ENCODE data around the gene FERMT3.

Gene FERMT3

DNA sequence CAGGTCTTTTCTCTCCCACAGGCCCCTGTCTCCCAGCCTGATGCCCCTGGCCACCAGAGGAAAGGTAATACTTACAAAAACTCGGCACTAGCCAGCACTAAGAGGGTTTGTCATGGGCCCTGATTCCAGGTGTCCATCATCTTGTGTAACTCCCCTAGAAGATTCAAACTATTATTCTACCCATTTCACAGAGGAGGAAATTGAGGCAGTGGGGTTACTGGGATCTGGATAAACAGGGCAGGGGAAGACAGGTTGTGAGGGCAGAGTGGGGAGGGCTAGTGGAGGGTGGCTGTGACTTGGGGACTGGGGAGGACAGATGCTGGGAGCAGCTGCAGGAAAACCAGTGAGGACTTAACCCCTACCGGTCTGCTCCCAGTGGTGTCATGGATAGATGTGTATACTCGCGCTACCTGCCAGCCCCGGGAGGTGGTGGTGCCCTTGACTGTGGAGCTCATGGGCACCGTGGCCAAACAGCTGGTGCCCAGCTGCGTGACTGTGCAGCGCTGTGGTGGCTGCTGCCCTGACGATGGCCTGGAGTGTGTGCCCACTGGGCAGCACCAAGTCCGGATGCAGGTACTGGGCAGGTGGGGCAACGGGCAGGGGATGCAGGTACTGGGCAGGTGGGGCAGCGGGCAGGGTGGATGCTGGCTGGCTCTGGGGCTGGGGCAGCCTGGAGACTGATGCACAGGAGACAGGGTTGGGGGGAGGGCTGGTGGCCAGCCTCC is 29.1 kb downstream of the FERMT3 start:
- peaks cover 18% of the 10 kb centered on the region for H3K79me2 ChIP-seq (ENCODE audit: insufficient read depth, low read length)
- TF ChIP-seq EZH2 (IDR thresholded peaks at IDR 0.05; ENCODE audit: borderline replicate concordance, low read depth, low read length, severe bottlenecking), result no peak
- TF ChIP-seq, protein P1, sequence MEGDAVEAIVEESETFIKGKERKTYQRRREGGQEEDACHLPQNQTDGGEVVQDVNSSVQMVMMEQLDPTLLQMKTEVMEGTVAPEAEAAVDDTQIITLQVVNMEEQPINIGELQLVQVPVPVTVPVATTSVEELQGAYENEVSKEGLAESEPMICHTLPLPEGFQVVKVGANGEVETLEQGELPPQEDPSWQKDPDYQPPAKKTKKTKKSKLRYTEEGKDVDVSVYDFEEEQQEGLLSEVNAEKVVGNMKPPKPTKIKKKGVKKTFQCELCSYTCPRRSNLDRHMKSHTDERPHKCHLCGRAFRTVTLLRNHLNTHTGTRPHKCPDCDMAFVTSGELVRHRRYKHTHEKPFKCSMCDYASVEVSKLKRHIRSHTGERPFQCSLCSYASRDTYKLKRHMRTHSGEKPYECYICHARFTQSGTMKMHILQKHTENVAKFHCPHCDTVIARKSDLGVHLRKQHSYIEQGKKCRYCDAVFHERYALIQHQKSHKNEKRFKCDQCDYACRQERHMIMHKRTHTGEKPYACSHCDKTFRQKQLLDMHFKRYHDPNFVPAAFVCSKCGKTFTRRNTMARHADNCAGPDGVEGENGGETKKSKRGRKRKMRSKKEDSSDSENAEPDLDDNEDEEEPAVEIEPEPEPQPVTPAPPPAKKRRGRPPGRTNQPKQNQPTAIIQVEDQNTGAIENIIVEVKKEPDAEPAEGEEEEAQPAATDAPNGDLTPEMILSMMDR (IDR thresholded peaks at IDR 0.05; ENCODE audit: borderline replicate concordance, extremely low read depth, low read length, poor library complexity, severe bottlenecking), result no peak
- no peak overlapping the region for H2AFZ ChIP-seq (ENCODE audit: low read depth, low read length)
- ATAC-seq (ENCODE audit: insufficient read depth, low read depth), result no peak
- no peaks in the 10 kb centered on the region for H3K27me3 ChIP-seq (ENCODE audit: insufficient read depth, low read length, poor library complexity)
- H3K4me2 ChIP-seq (ENCODE audit: insufficient read depth, low read length), result peak overlapping the region; percentile 99
- peaks cover 61% of the 10 kb centered on the region for H3K4me1 ChIP-seq (ENCODE audit: insufficient read depth, low read length)
- peak overlapping the region; percentile 74 for H3K27ac ChIP-seq (ENCODE audit: low read length)
- peaks cover 13% of the 10 kb centered on the region for H4K20me1 ChIP-seq (ENCODE audit: insufficient read depth, low read length)
- no peak for DNase-seq
- peak overlapping the region; percentile 57 to 88; a peak in 3 of 4 replicates for H3K4me3 ChIP-seq (ENCODE audit: low read depth in 1 of 2, low read length in 2 of 2)
- peak overlapping the region; percentile 71 for H3K9ac ChIP-seq (ENCODE audit: low read depth, low read length)
- no peaks in the 10 kb centered on the region for H3K9me3 ChIP-seq (ENCODE audit: insufficient read depth, low read length, severe bottlenecking)
- H3K36me3 ChIP-seq (ENCODE audit: insufficient read depth, low read length), result peaks cover 37% of the 10 kb centered on the region

DNA sequence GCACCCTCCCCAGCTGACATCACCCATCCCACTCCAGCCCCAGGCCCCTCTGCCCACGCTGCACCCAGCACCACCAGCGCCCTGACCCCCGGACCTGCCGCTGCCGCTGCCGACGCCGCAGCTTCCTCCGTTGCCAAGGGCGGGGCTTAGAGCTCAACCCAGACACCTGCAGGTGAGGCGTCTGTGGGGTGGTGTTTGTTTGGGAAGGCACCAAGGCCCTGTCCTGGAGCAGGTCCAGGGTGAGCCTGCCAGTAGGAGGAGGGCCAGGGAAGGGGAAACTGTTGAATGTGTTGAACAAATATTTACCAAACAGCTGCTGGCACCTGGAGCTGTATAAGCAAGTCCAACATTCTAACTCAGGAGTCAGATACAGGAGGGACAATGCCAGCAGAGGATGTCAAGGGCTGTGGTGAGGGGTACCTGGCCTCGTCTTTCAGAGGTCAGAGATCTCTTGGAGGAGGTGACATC is 31.0 kb downstream of the FERMT3 start:
- Histone ChIP-seq H3K79me2 (ENCODE audit: insufficient read depth, low read length) (peaks cover 28% of the 10 kb centered on the region), H2AFZ (ENCODE audit: low read depth, low read length) (no peak overlapping the region), H3K4me3 (ENCODE audit: low read depth in 1 of 2, low read length in 2 of 2) (no peak overlapping the region), H3K27ac (ENCODE audit: low read length) (no peak overlapping the region), H3K4me2 (ENCODE audit: insufficient read depth, low read length) (no peak overlapping the region), H3K27me3 (ENCODE audit: insufficient read depth, low read length, poor library complexity) (no peaks in the 10 kb centered on the region), H3K9ac (ENCODE audit: low read depth, low read length) (no peak overlapping the region), H3K9me3 (ENCODE audit: insufficient read depth, low read length, severe bottlenecking) (no peaks in the 10 kb centered on the region), H3K4me1 (ENCODE audit: insufficient read depth, low read length) (peaks cover 51% of the 10 kb centered on the region), H3K36me3 (ENCODE audit: insufficient read depth, low read length) (peaks cover 41% of the 10 kb centered on the region), H4K20me1 (ENCODE audit: insufficient read depth, low read length) (peaks cover 19% of the 10 kb centered on the region)
- TF ChIP-seq, protein P1 (IDR thresholded peaks at IDR 0.05; ENCODE audit: borderline replicate concordance, extremely low read depth, low read length, poor library complexity, severe bottlenecking), result no peak
- TF ChIP-seq EZH2 (IDR thresholded peaks at IDR 0.05; ENCODE audit: borderline replicate concordance, low read depth, low read length, severe bottlenecking), result no peak
- ATAC-seq (ENCODE audit: insufficient read depth, low read depth) (no peak), DNase-seq (no peak)

DNA sequence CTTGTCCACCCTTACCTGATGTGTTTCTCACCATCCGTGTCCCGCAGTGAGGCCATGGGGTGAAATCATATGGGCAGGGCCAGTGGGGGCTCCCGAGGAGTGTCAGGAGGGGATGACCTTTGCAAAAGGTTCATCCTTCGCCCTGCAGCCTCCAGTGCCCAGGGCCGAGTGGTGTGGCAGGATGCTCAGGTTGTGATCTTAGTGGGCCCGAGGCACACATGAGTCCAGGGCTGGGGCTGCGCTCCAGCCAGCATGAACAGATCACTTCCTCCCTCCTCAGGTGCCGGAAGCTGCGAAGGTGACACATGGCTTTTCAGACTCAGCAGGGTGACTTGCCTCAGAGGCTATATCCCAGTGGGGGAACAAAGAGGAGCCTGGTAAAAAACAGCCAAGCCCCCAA is 31.6 kb downstream of the FERMT3 start:
- Histone ChIP-seq H3K9me3 (ENCODE audit: insufficient read depth, low read length, severe bottlenecking) (no peaks in the 10 kb centered on the region), H2AFZ (ENCODE audit: low read depth, low read length) (no peak overlapping the region), H3K9ac (ENCODE audit: low read depth, low read length) (no peak overlapping the region), H3K27me3 (ENCODE audit: insufficient read depth, low read length, poor library complexity) (no peaks in the 10 kb centered on the region), H3K4me2 (ENCODE audit: insufficient read depth, low read length) (no peak overlapping the region), H3K4me3 (ENCODE audit: low read depth in 1 of 2, low read length in 2 of 2) (no peak overlapping the region), H3K36me3 (ENCODE audit: insufficient read depth, low read length) (peaks cover 45% of the 10 kb centered on the region), H3K79me2 (ENCODE audit: insufficient read depth, low read length) (peaks cover 33% of the 10 kb centered on the region), H3K4me1 (ENCODE audit: insufficient read depth, low read length) (peaks cover 53% of the 10 kb centered on the region), H4K20me1 (ENCODE audit: insufficient read depth, low read length) (peaks cover 22% of the 10 kb centered on the region), H3K27ac (ENCODE audit: low read length) (no peak overlapping the region; the same call in 1 of the 2 replicates)
- DNase-seq (no peak), ATAC-seq (ENCODE audit: insufficient read depth, low read depth) (no peak)
- TF ChIP-seq, protein P1 (IDR thresholded peaks at IDR 0.05; ENCODE audit: borderline replicate concordance, extremely low read depth, low read length, poor library complexity, severe bottlenecking), result no peak
- TF ChIP-seq EZH2 (IDR thresholded peaks at IDR 0.05; ENCODE audit: borderline replicate concordance, low read depth, low read length, severe bottlenecking), result no peak
